Left ventricle myocardium inferior (tissue), 1 donor: ENCODE results near the gene ADCYAP1R1. TPM values are rescaled to one million over a fixed set of nuclear protein-coding genes. Genes with fewer than 3 reads are reported as not detected.
A peak's percentile ranks its signal among the peaks of the same experiment; 100 is the strongest.

Experiments
- DNase-seq: peaks from one replicate; pipeline ENCODE4 v3.0.0-alpha.2; 2020
- H3K27ac ChIP-seq: fragments of 200-600 bp; replicated peaks from 2 replicates; pipeline ENCODE4 v1.8.0; 2021
- H3K27me3 ChIP-seq: fragments of 200-600 bp; 2 replicates; pipeline ENCODE4 v1.8.0; 2021; ENCODE audit warnings: low read depth
- H3K36me3 ChIP-seq: fragments of 200-600 bp; 2 replicates; pipeline ENCODE4 v1.8.0; 2021
- H3K4me1 ChIP-seq: fragments of 200-600 bp; 2 replicates; pipeline ENCODE4 v1.8.0; 2021
- H3K4me3 ChIP-seq: fragments of 200-600 bp; 2 replicates; pipeline ENCODE4 v1.8.0; 2021; ENCODE audit warnings: mild to moderate bottlenecking, moderate library complexity
- H3K9me3 ChIP-seq: fragments of 200-600 bp; replicated peaks from 2 replicates; pipeline ENCODE4 v1.8.0; 2021
- intact Hi-C: fragments of 100-400 bp; cut with micrococcal nuclease; formaldehyde crosslinking; loops from one replicate; pipeline ENCODE4 v1.11.0; 2022
- total RNA-seq: library from RNA; stranded (reverse); fragmentation: NEBNext Ultra II Directional; extraction: Animal tissue kit (Norgen Biotek cat#: 25700); gene quantifications from one replicate; pipeline ENCODE4 v1.2.1, GENCODE V29; 2021
- TF ChIP-seq, protein P1 (sequence below): fragments of 200-600 bp; IDR thresholded peaks from 2 replicates; pipeline ENCODE4 v1.8.0; 2021; ENCODE audit warnings: antibody characterized with exemption, mild to moderate bottlenecking, borderline replicate concordance
- donor health status: DM: no; HTN: yes; CAD: no; lungs with severe emphysema.

The ADCYAP1R1 gene
- total RNA-seq, 1 donor from 2014 or later: 2.5 TPM

DNA sequence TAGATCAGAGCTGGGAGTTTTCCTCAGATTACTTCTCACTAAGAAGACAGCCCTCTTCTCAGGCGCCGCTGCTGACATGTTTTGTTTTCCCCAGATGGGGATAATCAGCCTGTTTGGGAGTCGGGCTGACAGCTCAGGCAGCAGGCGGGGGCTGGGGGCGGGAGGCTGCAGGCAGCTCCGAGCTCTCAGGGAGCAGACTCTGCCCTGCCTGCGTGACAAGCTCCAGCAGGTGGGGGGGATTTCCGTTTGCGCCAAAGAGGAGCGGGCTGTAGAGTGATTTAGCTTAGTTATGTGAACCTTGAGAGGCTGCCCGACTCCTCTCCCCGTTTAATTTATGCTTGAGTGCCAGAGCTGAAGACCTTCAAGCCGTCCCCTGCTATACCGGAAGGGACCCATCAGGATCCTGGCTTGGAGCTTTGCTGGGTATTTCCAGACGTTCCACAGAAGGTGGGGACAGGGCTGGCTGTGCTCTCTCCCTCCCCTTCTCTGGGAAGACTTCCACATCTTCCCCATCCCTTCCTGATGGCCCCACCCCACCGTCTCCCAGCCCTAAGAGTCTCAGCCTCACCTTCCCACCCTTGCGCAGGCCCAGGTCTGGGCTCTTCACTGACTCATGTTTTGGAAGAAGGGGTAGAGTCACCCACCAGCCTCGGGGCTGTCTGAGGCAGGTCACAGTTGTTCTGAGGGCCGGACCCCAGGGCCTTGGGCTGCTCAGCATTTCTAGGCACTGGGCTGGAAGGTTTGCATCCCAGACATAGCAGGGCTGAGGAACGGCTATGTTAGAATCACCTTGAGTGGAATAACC is 24.7 kb upstream of the ADCYAP1R1 start:
- peaks cover 17% of the 10 kb centered on the region for H3K4me1 ChIP-seq
- H3K9me3 ChIP-seq: no peaks in the 10 kb centered on the region
- no peaks in the 10 kb centered on the region for H3K36me3 ChIP-seq
- TF ChIP-seq, protein P1, sequence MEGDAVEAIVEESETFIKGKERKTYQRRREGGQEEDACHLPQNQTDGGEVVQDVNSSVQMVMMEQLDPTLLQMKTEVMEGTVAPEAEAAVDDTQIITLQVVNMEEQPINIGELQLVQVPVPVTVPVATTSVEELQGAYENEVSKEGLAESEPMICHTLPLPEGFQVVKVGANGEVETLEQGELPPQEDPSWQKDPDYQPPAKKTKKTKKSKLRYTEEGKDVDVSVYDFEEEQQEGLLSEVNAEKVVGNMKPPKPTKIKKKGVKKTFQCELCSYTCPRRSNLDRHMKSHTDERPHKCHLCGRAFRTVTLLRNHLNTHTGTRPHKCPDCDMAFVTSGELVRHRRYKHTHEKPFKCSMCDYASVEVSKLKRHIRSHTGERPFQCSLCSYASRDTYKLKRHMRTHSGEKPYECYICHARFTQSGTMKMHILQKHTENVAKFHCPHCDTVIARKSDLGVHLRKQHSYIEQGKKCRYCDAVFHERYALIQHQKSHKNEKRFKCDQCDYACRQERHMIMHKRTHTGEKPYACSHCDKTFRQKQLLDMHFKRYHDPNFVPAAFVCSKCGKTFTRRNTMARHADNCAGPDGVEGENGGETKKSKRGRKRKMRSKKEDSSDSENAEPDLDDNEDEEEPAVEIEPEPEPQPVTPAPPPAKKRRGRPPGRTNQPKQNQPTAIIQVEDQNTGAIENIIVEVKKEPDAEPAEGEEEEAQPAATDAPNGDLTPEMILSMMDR: no peak
- peak; percentile 50 for DNase-seq
- H3K27me3 ChIP-seq: peaks cover 37% of the 10 kb centered on the region
- H3K4me3 ChIP-seq: peak overlapping the region; percentile 4
- intact Hi-C loops: no loop called here
- peak overlapping the region; percentile 67 for H3K27ac ChIP-seq

DNA sequence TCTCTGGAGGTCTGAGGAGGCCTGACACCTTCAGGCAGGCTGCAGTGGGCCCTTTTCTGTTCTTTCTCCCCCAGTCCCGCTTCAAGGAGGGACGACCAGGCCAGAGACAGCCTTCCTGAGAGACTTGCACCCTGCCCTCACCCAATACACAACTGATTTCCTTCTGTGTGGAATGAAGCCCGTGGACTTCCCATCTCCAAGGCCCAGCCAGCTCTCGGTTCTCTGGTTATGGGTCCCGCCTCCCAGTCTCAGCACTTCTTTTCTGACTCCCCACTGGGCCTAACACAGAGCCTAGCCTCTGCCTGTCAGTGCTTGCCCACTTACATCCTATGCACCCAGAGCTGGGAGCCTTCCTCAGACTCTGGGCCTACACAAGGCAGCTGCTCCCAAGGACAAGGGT is 24.1 kb upstream of the ADCYAP1R1 start:
- TF ChIP-seq, protein P1: no peak
- Histone ChIP-seq H3K27ac (peak overlapping the region; percentile 67), H3K36me3 (no peaks in the 10 kb centered on the region), H3K27me3 (peaks cover 37% of the 10 kb centered on the region), H3K4me1 (peaks cover 17% of the 10 kb centered on the region), H3K9me3 (no peaks in the 10 kb centered on the region), H3K4me3 (no peak overlapping the region)
- intact Hi-C loops: no loop called here
- no peak for DNase-seq

DNA sequence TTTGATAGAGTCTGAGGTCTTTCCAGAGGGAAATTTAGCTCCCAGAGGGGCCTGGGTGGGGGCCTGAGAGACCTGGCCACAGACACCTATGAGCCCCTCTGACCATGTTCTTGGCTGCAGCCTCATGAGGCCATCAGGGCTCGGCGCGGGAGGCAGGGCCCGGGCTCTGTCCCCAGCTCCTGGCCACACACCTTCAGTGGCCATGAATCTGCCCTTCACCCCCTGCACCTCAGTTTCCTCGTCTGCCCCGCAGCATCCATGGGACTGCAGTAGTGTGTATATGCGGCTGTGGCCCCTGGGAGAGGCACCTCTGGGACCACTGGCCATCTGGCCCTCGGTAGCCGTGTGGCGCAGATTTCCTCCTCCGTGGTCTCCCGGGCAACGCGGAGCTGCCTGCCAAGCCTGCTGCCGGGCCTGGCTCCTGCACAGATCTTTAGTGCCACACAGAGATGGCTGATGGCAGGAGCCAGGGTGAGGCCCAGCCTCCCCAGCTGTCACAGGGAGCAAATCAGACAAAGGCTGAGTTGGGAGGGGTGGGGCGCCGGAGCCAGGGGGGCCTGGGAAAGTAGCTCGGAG is 23.6 kb upstream of the ADCYAP1R1 start:
- peaks cover 42% of the 10 kb centered on the region for H3K27me3 ChIP-seq
- no peak overlapping the region for H3K27ac ChIP-seq
- TF ChIP-seq, protein P1: no peak

DNA sequence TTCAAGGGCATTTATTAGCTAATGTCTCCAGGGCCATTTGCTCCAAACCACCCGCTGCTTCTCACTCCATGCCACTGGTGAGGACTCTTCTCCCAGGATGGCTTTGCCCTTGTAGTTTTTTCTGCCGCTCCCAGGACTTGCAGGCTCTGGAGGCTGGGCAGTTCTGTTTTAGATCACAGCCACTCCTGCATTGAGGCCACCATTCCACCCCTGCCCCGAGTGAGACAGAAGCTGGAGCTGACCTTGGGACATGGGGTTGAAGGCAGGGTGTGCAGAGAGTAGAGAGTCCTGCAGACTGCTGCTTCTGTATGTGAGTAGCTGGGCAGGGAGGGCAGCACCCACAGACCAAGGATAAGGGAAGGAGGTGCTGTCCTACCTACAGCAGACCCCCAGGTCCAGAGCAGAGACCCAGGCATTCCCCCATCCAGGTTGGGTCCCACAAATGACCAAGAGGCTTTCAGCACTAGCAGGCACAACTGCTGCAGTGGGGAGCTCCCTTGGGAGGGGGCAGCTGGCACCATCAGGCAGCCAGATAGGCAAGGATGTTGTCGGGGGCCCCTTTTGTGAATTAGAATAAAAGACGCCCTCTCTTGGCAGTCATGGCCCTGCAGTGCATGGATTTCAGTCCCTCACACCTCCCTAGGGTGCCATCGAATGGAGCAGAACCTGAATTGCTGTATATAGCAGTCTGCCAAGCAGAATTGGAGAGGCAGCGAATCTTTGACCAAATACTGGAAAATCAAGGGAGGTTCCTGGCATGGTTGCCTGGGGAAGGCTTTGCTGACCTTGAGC is 22.7 kb upstream of the ADCYAP1R1 start:
- Histone ChIP-seq H3K4me1 (peaks cover 17% of the 10 kb centered on the region), H3K36me3 (no peaks in the 10 kb centered on the region), H3K27me3 (peaks cover 52% of the 10 kb centered on the region), H3K4me3 (no peak overlapping the region), H3K27ac (no peak overlapping the region), H3K9me3 (no peaks in the 10 kb centered on the region)
- TF ChIP-seq, protein P1: no peak
- DNase-seq: no peak
- intact Hi-C loops: no loop called here

More for the DNA sequence above, 23.6 kb upstream of the ADCYAP1R1 start:
- Histone ChIP-seq H3K9me3 (no peaks in the 10 kb centered on the region), H3K4me3 (no peak overlapping the region), H3K36me3 (no peaks in the 10 kb centered on the region), H3K4me1 (peaks cover 17% of the 10 kb centered on the region)
- intact Hi-C loops: no loop called here
- DNase-seq: no peak

DNA sequence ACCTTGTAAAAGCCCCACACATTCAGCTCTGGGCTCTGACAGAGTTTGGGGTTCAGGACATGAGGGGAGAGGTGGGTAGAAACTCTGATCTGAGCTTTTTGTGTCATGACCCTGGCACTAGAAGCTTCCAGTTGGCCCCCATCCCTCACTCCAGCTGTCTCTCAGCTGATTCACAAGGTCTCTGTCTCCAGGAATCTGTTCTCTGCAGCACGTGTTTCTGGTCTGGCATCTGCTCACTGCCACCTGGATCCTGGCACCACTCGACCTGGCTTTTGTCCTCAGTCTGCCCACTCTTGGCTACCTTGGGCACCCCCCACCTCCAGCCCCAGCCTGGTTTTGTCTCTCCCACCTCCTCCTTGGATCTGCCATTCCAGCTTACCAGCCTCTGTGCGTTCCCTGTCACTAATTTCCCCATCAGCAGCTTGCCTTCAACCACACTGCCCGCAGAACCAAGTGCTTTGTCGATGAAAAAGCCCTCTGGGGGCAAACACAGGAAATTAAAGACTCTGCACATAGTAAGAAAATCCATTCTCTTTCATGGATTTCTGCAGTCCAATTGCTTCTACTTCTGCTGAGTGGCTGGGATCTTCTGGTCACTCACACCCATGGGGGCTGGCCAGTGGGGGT is 18.3 kb upstream of the ADCYAP1R1 start:
- Histone ChIP-seq H3K4me1 (no peaks in the 10 kb centered on the region), H3K27me3 (peaks cover 49% of the 10 kb centered on the region), H3K27ac (no peak overlapping the region), H3K36me3 (no peaks in the 10 kb centered on the region), H3K9me3 (no peaks in the 10 kb centered on the region), H3K4me3 (no peak overlapping the region)
- no peak for DNase-seq
- intact Hi-C loops: no loop called here
- TF ChIP-seq, protein P1: no peak
